Neural cell (in vitro differentiated cells): ENCODE data around the gene CHST11. TPM values are rescaled to one million over a fixed set of nuclear protein-coding genes. Genes with fewer than 3 reads are reported as not detected.

Experiments
- H2AFZ ChIP-seq: fragments of 200-600, 300-800 bp; sonication (generic), shearing (Covaris generic); 2 replicates; pipeline ENCODE4 v1.6.0; 2014; ENCODE audit warnings: low read depth, mild to moderate bottlenecking, antibody characterized with exemption, low read length, moderate library complexity
- H3F3A ChIP-seq: fragments of 200-600 bp; shearing (Covaris generic); 2 replicates; pipeline ENCODE4 v1.6.1; 2016; ENCODE audit warnings: mild to moderate bottlenecking, moderate library complexity, mixed read lengths, antibody characterized with exemption, low read length; ENCODE audit not compliant: insufficient read depth, poor library complexity, severe bottlenecking
- H3K27ac ChIP-seq: fragments of 200-600, 300-800 bp; sonication (generic), shearing (Covaris generic); 2 replicates; pipeline ENCODE4 v1.5.1; 2014; ENCODE audit warnings: mild to moderate bottlenecking, low read length, moderate library complexity
- H3K27me3 ChIP-seq: fragments of 300-800, 200-600 bp; sonication (generic), shearing (Covaris generic); 2 replicates; pipeline ENCODE4 v1.6.0; 2014; ENCODE audit warnings: mild to moderate bottlenecking, low read depth, low read length, moderate library complexity; ENCODE audit not compliant: insufficient read depth
- H3K36me3 ChIP-seq: fragments of 300-800, 200-600 bp; sonication (generic), shearing (Covaris generic); 2 replicates; pipeline ENCODE4 v1.5.1; 2014; ENCODE audit warnings: mild to moderate bottlenecking, antibody characterized with exemption, low read length, moderate library complexity; ENCODE audit not compliant: insufficient read depth
- H3K4me2 ChIP-seq: fragments of 300-800, 200-600 bp; sonication (generic), shearing (Covaris generic); 2 replicates; pipeline ENCODE4 v1.6.0; 2014; ENCODE audit warnings: mild to moderate bottlenecking, low read length
- H3K4me3 ChIP-seq: fragments of 300-800, 200-600 bp; sonication (generic), shearing (Covaris generic); 2 replicates; pipeline ENCODE4 v1.5.1; 2014; ENCODE audit warnings: mild to moderate bottlenecking, low read length, moderate library complexity
- H3K79me2 ChIP-seq: fragments of 200-600 bp; shearing (Covaris generic); replicated peaks from 2 replicates; pipeline ENCODE4 v1.6.0; 2014; ENCODE audit warnings: mild to moderate bottlenecking, low read length, moderate library complexity; ENCODE audit not compliant: insufficient read depth
- H3K9ac ChIP-seq: fragments of 300-800, 200-600 bp; sonication (generic), shearing (Covaris generic); 2 replicates; pipeline ENCODE4 v1.6.1; 2016; ENCODE audit warnings: mild to moderate bottlenecking, low read length, mixed read lengths
- H3K9me2 ChIP-seq: fragments of 200-600 bp; shearing (Covaris generic); 2 replicates; pipeline ENCODE4 v1.6.1; 2016; ENCODE audit warnings: mild to moderate bottlenecking, low read length, mixed read lengths; ENCODE audit not compliant: insufficient read depth
- H3K9me3 ChIP-seq: fragments of 200-600, 300-800 bp; sonication (generic), shearing (Covaris generic); 2 replicates; pipeline ENCODE4 v1.6.1; 2016; ENCODE audit warnings: mild to moderate bottlenecking, mixed run types, low read length, moderate library complexity, mixed read lengths
- H4K20me1 ChIP-seq: fragments of 200-600 bp; shearing (Covaris generic); 2 replicates; pipeline ENCODE4 v1.6.1; 2016; ENCODE audit warnings: mild to moderate bottlenecking, mixed run types; ENCODE audit not compliant: insufficient read depth
- EP300 ChIP-seq: fragments of 450-650 bp; conservative IDR thresholded peaks from 2 replicates; pipeline ENCODE4 v1.6.1; 2014; ENCODE audit warnings: antibody characterized with exemption, mild to moderate bottlenecking, moderate library complexity; ENCODE audit not compliant: poor library complexity, severe bottlenecking
- EZH2 ChIP-seq: fragments of 200-600, 300-800 bp; shearing (Covaris generic), sonication (generic); IDR thresholded peaks from 2 replicates; pipeline ENCODE4 v1.6.1; 2014; ENCODE audit warnings: antibody characterized with exemption, low read length, borderline replicate concordance, mild to moderate bottlenecking; ENCODE audit not compliant: insufficient read depth, poor library complexity, severe bottlenecking
- MXI1 ChIP-seq: fragments of 450-650 bp; conservative IDR thresholded peaks from 2 replicates; pipeline ENCODE4 v1.6.1; 2014; ENCODE audit warnings: antibody characterized with exemption, mild to moderate bottlenecking; ENCODE audit not compliant: poor library complexity, severe bottlenecking
- POLR2AphosphoS5 ChIP-seq: IDR thresholded peaks from 2 replicates; pipeline ENCODE4 v1.6.1; 2012
- RAD21 ChIP-seq: fragments of 450-650 bp; conservative IDR thresholded peaks from 2 replicates; pipeline ENCODE4 v1.6.1; 2014; ENCODE audit warnings: antibody characterized with exemption, mild to moderate bottlenecking, moderate library complexity
- REST ChIP-seq: IDR thresholded peaks from 2 replicates; pipeline ENCODE4 v1.6.1; 2012; ENCODE audit warnings: borderline replicate concordance
- SMC3 ChIP-seq: fragments of 450-650 bp; conservative IDR thresholded peaks from 2 replicates; pipeline ENCODE4 v1.6.1; 2014; ENCODE audit warnings: antibody characterized with exemption, mild to moderate bottlenecking, moderate library complexity; ENCODE audit not compliant: poor library complexity
- TAF1 ChIP-seq: IDR thresholded peaks from 2 replicates; pipeline ENCODE4 v1.6.1; 2012; ENCODE audit warnings: low read depth
- polyA plus RNA-seq: library from polyadenylated mRNA; depleted of rRNA; stranded (reverse); fragments of >200 nt; gene quantifications from 2 replicates; pipeline ENCODE4 v1.2.3, GENCODE V29; 2014
- TF ChIP-seq, protein P1 (sequence below): fragments of 450-650 bp; IDR thresholded peaks from 2 replicates; pipeline ENCODE4 v1.5.1; 2014; ENCODE audit warnings: antibody characterized with exemption, mild to moderate bottlenecking, moderate library complexity; ENCODE audit not compliant: poor library complexity, severe bottlenecking

The CHST11 gene
- polyA plus RNA-seq, 1 donor from 2014 or later: 15.0 TPM

DNA sequence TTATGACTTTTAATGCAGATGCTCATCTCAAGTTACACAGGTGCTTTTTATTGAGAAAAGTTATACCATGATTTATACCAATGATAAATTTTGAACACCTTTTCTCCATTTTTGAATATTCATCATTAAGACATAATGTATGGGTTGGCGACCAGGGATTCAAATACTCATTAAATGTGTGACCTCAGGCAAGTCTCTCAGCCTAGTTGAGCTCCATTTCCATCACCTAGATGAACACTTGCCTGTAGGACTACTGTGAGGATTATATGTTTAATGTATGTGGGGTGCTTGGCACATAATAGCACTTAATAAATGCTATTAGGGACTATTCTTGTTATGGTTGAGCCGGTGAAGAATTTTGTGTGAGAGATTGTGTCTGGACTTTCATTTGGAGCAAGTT is 228.6 kb downstream of the CHST11 start:
- TF ChIP-seq, protein P1, sequence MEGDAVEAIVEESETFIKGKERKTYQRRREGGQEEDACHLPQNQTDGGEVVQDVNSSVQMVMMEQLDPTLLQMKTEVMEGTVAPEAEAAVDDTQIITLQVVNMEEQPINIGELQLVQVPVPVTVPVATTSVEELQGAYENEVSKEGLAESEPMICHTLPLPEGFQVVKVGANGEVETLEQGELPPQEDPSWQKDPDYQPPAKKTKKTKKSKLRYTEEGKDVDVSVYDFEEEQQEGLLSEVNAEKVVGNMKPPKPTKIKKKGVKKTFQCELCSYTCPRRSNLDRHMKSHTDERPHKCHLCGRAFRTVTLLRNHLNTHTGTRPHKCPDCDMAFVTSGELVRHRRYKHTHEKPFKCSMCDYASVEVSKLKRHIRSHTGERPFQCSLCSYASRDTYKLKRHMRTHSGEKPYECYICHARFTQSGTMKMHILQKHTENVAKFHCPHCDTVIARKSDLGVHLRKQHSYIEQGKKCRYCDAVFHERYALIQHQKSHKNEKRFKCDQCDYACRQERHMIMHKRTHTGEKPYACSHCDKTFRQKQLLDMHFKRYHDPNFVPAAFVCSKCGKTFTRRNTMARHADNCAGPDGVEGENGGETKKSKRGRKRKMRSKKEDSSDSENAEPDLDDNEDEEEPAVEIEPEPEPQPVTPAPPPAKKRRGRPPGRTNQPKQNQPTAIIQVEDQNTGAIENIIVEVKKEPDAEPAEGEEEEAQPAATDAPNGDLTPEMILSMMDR: no peak
- TF ChIP-seq POLR2AphosphoS5: no peak
- no peak for TF ChIP-seq EP300
- TF ChIP-seq SMC3: no peak
- TF ChIP-seq MXI1: no peak
- no peak for TF ChIP-seq REST
- no peak for TF ChIP-seq RAD21
- TF ChIP-seq TAF1: no peak
- no peak for TF ChIP-seq EZH2
- no peak overlapping the region for H2AFZ ChIP-seq
- peaks cover 4% of the 10 kb centered on the region for H3K79me2 ChIP-seq
- no peaks in the 10 kb centered on the region for H3K9me3 ChIP-seq
- no peak overlapping the region for H3K4me2 ChIP-seq
- no peak overlapping the region for H3K27ac ChIP-seq
- no peaks in the 10 kb centered on the region for H3K9me2 ChIP-seq
- H3F3A ChIP-seq: no peaks in the 10 kb centered on the region
- no peak overlapping the region for H3K4me3 ChIP-seq
- H3K9ac ChIP-seq: no peak overlapping the region
- H3K27me3 ChIP-seq: no peaks in the 10 kb centered on the region
- no peaks in the 10 kb centered on the region for H3K36me3 ChIP-seq
- H4K20me1 ChIP-seq: no peaks in the 10 kb centered on the region

- H3K9me3 ChIP-seq: no peaks in the 10 kb centered on the region
- no peak overlapping the region for H3K4me2 ChIP-seq
- H3K9ac ChIP-seq: no peak overlapping the region
- peaks cover 4% of the 10 kb centered on the region for H3K79me2 ChIP-seq
- no peak overlapping the region for H3K4me3 ChIP-seq
- no peaks in the 10 kb centered on the region for H3F3A ChIP-seq
- no peak overlapping the region for H2AFZ ChIP-seq
- no peak for TF ChIP-seq RAD21
- TF ChIP-seq, protein P1: no peak
- no peak for TF ChIP-seq SMC3
- TF ChIP-seq EZH2: no peak
- TF ChIP-seq POLR2AphosphoS5: no peak
- TF ChIP-seq TAF1: no peak
- no peak for TF ChIP-seq MXI1
- TF ChIP-seq EP300: no peak
- no peaks in the 10 kb centered on the region for H3K9me2 ChIP-seq
- H3K27ac ChIP-seq: no peak overlapping the region
- no peaks in the 10 kb centered on the region for H3K36me3 ChIP-seq
- no peaks in the 10 kb centered on the region for H4K20me1 ChIP-seq
- H3K27me3 ChIP-seq: no peaks in the 10 kb centered on the region
Observed at GRCh38 chr12:104686196-104686595, 229.4 kb downstream of the CHST11 start.
